ENCODE data around the gene LRP1-AS.

LRP1-AS gene

GRCh38 chr12:57146961-57147944 lies at the start of gene LRP1-AS:
TSS of gene LRP1-AS (minus strand) at chr12:57147619.
- DNase-seq: no peak

GRCh38 chr12:57196956-57197355 lies 49.5 kb upstream of the LRP1-AS start:
- no peak for DNase-seq

GRCh38 chr12:57196439-57196838 lies 49.0 kb upstream of the LRP1-AS start:
- no peak for DNase-seq

GRCh38 chr12:57195611-57196371 lies 48.4 kb upstream of the LRP1-AS start:
- DNase-seq: no peak

GRCh38 chr12:57195186-57195585 lies 47.8 kb upstream of the LRP1-AS start:
- DNase-seq: no peak

- DNase-seq: no peak
Observed at GRCh38 chr12:57194253-57194652, 46.8 kb upstream of the LRP1-AS start.

GRCh38 chr12:57193706-57194245 lies 46.4 kb upstream of the LRP1-AS start:
- DNase-seq: no peak

- no peak for DNase-seq
Observed at GRCh38 chr12:57192920-57193319, 45.5 kb upstream of the LRP1-AS start.

GRCh38 chr12:57191410-57191809 lies 44.0 kb upstream of the LRP1-AS start:
- DNase-seq: no peak

- DNase-seq: no peak
Observed at GRCh38 chr12:57190821-57191220, 43.4 kb upstream of the LRP1-AS start.

GRCh38 chr12:57190037-57190436 lies 42.6 kb upstream of the LRP1-AS start:
- DNase-seq: no peak

GRCh38 chr12:57188090-57188425 lies 40.6 kb upstream of the LRP1-AS start:
- DNase-seq: no peak

- DNase-seq: no peak
Observed at GRCh38 chr12:57187222-57188089, 40.0 kb upstream of the LRP1-AS start.

- DNase-seq: no peak
Observed at GRCh38 chr12:57185906-57186508, 38.6 kb upstream of the LRP1-AS start.

- no peak for DNase-seq
Observed at GRCh38 chr12:57185403-57185802, 38.0 kb upstream of the LRP1-AS start.

- no peak for DNase-seq
Observed at GRCh38 chr12:57183939-57184725, 36.7 kb upstream of the LRP1-AS start.

- no peak for DNase-seq
Observed at GRCh38 chr12:57182918-57183575, 35.6 kb upstream of the LRP1-AS start.

- no peak for DNase-seq
Observed at GRCh38 chr12:57181561-57182155, 34.2 kb upstream of the LRP1-AS start.

GRCh38 chr12:57181072-57181471 lies 33.7 kb upstream of the LRP1-AS start:
- no peak for DNase-seq

GRCh38 chr12:57180321-57180989 lies 33.0 kb upstream of the LRP1-AS start:
- no peak for DNase-seq
